GM18508 (cell line): ENCODE results near the gene PNLIPRP3.
"Not testable (repeated sequence)": the region's sequence is repeated elsewhere in the genome, so short reads cannot be mapped to it uniquely, and the experiment has no call there.

ENCODE experiments used
- ATAC-seq: cut with Tn5 transposase; IDR thresholded peaks from one replicate; pipeline ENCODE4 v1.9.1; 2021; ENCODE audit warnings: moderate number of reproducible peaks; ENCODE audit not compliant: insufficient read depth, unreplicated experiment

The PNLIPRP3 gene

DNA sequence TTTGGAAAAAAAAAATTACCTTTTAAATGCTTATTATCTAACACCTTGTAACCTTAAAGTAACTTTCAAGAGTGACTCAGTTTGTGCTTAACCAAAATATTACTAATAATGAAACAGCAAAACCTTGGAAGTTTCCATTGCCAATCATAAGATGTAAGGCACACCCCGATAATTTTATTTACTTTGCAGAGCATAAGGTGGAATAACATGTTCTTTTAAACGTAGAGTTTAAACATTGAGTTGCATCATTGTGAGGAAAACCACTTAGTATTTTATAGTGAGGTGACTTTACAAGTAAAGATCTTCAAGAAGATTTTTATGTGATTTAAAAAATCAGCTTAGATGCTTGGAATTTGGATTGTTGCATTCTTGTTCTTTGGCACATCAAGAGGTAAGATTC, at the start of gene PNLIPRP3:
Gene PNLIPRP3, plus strand, starts transcription at position 177 of the 400 bp plus-strand sequence. Its CDS starts 166 bp downstream, at position 343.
- no peak for ATAC-seq

DNA sequence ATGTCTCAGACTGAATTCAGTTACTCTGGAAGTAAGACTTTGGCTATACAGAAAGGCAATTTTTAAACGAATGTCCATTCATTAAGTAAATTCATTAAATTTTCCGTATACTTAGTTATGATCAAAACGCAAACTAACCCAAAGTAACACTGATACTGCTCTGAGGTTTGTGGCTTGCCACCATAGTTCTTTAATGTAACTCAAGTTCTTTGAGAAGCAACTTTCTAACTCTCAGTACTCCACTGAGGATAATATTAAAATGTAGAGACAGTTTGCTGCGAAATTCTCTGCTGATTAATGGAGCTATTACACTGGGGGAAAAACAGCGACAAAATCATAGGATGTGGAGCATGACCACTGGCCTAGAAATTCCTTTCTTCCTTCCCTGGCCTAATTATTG, 45.4 kb upstream of the PNLIPRP3 start:
- ATAC-seq = no peak

DNA sequence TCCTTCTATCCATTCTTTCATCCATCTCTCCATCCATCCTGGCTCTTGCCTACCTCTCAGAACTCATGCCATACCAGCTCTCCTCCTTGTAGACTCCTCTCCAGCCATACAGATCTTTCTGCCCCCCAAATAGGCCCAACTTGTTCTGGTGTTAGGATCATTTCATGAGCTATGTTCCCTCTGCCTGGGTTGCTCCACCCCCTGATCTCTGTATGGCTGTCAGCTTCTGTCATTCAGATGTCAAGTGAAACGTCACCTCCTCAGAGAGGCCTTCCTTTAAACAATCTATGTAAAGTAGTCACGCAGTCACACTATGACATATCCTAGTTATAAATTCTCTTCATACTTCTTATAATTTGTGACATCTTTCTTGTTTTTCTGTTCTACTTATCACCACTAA, 42.3 kb upstream of the PNLIPRP3 start:
- no peak for ATAC-seq

DNA sequence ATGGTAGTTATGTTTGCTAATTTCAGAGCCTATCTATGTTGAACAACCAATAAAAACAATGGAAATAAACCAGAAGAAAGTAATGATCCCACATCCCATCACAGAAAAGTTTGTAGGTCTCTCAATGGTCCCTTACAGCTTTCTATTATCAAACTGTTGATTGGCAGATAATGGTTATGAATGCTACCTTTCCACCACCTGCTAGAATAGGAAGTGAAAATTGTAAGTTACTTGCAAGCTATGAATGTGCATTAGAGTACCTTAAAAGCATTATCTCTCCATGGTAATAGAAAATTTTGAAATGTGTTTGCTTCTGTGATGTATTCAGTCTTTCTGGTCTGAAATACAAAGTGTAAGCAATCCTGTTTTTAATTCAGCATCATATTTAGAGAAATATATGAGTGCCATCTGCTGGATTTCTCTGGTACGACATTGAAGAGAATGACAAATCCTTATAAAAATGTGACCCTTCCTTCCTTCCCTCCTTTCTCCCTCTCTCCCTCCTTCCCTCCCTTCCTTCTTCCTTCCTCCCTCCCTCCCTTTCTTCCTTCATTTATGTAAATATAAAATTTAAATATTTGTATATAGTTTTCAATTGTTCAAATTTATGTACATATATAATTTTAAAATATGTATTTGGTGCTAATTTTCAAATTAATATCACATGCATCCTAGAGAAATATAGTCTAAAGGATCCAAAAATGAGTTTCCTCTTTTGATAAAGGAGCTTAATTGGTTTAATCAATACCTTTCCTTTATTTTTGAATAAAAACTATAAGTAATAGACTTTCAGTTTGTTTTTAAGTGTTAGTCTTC, 41.4 kb upstream of the PNLIPRP3 start:
- ATAC-seq = no peak

DNA sequence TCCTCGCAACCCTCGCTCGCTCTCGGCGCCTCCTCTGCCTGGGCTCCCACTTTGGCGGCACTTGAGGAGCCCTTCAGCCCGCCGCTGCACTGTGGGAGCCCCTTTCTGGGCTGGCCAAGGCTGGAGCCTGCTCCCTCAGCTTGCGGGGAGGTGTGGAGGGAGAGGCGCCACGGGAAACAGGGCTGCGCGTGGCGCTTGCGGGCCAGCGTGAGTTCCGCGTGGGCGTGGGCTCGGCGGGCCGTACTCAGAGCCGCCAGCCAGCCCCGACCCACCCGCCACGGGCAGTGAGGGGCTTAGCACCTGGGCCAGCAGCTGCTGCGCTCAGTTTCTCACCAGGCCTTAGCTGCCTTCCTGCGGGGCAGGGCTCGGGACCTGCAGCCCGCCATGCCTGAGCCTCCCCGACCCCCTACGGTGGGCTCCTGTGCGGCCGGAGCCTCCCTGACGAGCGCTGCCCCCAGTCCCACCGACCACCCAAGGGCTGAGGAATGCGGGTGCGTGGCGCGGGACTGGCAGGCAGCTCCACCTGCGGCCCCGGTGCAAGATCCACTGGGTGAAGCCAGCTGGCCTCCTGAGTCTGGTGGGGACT, 34.3 kb upstream of the PNLIPRP3 start:
- ATAC-seq = not testable (repeated sequence)

DNA sequence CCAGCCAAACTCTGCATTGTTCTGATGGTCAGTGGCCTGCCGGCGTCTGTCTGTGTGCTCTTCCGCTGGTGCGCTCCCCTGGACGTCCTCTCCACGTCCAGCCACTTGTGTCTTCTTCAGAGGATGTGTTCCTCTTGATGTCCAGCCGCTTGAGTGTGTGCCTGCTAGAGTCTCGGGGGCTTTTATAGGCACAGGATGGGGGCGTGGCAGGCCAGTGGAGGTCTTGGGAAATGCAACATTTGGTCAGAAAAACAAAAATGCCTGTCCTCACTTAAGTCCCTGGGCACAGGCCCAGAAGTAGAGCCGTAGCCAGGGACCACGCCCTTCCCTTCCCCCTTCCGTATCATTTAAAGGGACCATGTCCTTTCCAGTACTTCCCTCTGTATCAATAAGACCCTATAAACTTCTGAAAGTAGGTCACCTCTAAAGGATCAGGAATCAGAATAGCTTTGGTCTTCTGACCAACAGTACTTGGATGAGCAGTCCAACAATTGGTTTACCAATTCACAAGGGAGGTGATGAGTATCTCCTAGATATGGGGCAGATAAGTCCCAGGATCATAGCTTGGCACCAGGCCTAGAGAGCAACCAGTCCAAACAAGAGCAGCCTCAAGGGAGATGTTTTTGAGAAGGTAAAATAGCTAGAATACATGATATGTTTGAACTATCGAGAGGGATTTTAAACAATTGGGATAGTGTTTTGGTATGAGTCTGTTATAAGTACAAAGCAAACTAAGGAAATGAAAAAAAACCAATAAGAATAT, 32.2 kb upstream of the PNLIPRP3 start:
- no peak for ATAC-seq

DNA sequence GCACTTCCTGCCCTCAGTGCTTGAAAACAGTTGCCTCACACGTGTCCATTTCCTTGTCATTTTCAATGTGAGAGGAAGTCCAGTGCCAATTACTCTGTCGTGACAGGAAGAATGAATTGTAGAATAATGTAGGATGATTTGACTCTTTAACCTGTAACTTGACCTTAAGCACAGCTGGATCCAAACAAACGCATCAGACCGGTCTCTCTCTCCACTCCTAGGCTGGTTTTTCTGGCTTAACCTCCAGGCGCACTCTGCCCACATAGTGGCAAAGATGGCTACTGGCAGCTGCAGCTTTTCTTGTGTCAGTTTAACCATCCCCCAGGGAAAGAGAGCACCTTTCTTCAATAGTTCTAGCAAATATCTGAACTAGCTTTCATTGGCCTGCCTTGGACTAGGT, 29.4 kb upstream of the PNLIPRP3 start:
- no peak for ATAC-seq

DNA sequence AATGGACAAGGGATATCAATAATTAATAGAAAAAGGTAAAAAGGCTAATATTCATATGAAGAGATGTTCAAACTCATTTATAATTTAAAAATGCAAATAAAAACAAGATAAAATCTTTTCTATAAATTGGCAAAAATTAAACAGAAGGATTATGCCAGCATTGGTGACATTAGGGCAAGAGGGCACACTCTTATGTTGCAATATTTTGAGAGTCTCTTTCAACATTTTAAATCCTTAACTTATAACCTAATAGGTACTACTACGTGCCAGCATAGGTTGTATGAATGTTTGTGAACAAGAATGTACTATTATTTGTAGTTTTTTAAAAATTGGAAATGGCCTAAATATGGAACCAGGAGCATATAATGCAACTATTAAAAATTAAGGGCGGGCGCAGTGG, 24.8 kb upstream of the PNLIPRP3 start:
- ATAC-seq = no peak

DNA sequence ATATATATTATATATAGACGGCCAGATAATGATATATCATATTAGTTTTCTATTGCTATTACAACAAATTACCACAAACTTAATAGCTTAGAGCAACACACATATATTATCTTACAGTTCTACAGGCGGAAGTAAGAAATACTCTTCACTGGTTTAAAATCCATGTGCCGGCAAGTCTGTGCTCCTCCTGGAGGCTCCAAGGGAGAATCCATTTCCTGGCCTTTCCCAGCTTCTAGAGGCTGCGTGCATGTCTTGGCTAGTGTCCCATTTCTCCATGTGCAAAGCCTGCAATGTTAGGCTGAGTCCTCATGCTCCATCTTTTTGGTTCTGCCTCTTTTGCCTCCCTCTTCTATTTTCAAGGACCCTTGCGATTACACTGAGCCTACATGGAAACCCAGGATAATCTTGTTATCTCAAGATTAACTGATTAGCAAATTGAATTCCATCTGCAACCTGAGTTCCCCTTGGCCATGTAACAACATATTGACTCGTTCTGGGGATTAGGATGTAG, 23.9 kb upstream of the PNLIPRP3 start:
- ATAC-seq = no peak

DNA sequence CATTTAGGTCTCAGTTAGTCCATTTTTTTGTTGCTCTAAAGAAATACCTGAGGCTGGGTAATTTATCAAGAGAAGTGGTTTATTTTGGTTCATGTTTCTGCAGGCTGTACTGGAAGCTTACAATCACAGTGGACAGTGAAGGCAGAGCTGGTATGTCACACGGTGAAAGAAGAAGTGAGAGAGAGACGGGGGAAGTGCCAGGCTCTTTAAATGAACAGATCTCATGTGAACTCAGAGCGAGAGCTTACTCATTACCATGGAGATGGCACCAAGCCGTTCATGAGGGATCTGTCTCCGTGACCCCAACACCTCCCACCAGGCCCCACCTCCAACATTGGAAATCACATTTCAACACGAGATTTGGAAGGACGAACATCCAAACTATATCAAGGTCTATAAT, 18.9 kb upstream of the PNLIPRP3 start:
- ATAC-seq = no peak

DNA sequence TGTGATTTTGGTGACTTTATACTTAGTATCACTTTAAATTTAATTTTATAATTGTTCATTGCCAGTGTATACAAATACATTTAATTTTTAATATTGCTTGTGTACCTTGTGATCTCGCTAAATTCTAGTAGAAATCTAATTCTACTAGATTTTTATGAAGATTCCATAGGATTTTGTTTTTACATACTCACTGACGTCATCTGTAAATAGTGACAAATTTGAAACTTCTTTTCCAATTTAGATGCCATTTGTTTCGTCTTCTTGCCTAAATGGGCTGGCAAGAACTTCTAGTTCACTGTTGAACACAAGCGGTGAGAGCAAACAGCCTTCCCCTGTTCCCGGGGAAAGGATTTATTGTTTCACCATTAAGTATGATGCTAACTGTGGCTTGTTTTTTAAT, 17.3 kb upstream of the PNLIPRP3 start:
- ATAC-seq = no peak

DNA sequence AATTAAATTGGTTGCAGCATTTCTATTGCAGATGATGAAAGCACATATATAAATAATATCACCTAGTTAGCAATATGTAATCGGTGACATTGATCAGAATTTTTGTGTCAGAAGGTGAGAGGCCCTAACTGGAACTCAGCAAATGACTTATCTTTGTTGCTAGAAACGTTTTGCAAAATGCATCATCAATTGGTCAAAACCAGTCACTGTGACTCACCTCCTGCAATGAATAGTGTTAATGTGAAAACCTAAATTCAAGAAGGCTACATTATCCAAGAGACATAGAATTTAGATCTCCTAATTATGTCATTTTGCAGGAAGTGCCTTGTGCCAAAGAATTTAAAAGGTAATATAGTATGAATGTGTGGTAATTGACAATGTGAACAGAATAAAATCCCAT, 9.8 kb upstream of the PNLIPRP3 start:
- no peak for ATAC-seq

DNA sequence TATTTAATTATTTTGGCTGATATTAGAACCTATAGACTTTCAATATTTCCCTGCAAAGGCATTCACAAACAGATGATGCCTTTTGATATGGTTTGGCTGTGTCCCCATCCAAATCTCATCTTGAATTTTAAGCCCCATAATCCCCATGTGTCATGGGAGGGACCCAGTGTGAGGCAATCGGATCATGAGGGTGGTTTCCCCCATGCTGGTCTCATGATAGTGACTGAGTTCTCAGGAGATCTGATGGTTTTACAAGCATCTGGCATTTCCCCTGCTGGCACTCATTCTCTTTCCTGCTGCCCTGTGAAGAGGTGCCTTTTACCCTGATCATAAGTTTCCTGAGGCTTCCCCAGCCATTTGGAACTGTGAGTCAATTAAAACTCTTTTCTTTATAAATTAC, 9.3 kb upstream of the PNLIPRP3 start:
- ATAC-seq = no peak

DNA sequence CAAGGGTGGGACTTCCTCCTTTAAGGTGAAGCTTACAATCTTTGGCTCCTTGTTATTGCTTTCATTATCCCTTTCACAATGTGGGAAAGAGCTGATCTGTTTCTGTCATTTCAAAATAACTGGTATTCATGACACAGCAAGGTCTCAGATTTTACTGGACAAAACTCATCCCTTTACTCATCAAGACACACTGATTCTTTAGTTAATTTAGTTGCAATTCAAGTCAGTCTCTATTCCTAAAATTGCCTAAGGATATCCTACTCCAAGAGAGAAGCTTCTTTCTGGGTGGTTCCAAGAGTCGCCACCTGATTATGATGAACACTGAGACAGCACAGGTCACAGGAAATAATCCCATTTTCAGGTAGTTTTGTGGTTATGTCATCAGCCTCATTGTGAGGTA, 5.8 kb upstream of the PNLIPRP3 start:
- ATAC-seq = no peak

DNA sequence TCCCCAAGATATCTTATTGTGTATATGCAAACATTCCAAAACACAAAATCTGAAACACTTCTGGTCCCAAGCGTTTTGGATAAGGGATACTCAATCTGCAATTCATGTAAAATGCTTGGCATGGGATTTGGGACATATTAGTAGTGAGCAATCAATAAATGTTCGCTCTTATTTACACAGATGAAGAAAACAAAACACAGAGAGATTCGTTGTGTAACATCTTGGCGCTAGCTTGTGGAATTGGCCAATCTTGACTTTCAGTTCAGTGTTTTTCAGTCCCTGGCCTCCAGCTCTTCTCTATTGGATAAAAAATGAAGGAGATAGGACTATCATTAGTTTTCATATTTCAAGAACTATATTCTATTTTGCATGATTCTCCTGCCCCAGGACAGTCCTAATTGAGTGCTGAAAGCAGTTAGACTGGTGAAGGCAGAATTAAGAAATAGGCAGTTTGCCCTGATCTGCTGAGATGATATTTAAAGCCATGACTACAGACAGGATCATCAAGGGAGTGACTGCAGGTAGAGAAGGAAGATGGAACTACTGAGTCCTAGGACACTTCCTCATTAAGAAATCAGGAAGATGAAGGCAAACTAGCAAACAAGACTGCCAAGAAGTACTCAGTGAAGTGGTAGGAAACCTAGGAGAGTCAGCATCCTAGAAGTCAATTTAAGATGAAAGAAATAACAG, 1.8 kb downstream of the PNLIPRP3 start:
- ATAC-seq = no peak

DNA sequence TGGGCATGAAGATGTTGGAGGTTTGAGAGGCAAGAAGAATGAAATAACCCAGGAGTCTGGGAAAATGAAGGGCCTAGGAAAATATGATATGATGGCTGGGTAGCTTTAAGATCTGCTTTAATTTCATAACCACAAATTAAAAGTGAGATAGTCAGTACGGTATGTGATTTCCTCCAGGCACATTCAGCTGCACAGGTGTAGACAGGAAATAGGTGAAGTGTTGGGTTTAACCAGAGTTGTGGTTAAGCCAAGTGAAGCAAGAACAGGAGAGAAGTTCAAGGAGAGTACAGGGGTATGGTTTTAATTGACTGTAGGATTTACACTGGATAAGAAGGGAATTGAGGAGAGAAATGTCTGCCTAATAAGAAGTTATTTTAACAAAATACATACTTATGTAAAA, 2.6 kb downstream of the PNLIPRP3 start:
- no peak for ATAC-seq

DNA sequence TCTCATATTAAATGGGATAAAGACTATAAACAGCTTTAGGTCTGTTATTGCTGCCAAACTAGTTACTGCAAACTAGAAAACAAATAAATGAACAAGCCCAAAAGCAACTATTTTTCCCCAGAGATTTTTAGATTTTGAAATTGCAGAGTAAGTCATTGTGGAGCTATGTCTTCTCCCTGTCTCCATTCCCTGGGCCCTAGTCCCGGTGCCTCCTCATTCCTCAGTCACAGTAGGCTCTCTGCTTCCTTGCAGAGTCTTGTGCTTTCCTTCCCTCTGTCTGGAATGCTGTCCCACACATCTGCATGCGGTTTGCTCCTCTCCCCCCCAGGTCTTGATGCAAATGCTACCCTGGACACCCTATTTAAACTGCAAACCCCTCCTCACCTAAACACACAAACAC, 4.0 kb downstream of the PNLIPRP3 start:
- ATAC-seq = no peak

DNA sequence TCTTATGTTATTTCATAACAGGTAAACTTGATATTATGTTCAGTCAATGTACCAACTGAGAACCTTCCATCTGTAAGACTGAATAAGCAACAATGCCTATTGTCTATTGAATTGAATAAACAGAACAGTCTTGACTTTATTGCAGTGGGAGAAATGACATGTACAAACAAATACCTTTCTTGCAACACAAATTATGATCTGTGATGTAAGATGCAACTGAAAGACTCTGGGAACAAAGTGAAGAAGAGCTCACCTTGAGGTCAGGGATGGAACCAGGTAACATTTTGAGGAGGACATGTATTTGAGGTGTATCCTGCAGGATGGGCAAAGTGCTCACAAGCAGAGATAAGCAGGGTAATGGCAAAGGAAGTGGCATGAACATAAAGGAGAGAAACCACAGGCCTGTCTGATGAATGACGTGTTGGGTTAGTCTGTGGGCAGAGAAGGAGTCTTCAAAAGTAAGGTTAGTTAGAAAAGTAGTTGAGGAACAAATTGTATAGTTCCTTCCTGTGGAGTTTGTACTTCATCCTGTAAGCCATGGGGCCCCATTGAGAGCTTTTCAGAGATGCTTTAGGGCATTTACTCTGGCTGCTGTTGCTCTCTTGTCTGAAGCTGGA, 9.5 kb downstream of the PNLIPRP3 start:
- no peak for ATAC-seq

DNA sequence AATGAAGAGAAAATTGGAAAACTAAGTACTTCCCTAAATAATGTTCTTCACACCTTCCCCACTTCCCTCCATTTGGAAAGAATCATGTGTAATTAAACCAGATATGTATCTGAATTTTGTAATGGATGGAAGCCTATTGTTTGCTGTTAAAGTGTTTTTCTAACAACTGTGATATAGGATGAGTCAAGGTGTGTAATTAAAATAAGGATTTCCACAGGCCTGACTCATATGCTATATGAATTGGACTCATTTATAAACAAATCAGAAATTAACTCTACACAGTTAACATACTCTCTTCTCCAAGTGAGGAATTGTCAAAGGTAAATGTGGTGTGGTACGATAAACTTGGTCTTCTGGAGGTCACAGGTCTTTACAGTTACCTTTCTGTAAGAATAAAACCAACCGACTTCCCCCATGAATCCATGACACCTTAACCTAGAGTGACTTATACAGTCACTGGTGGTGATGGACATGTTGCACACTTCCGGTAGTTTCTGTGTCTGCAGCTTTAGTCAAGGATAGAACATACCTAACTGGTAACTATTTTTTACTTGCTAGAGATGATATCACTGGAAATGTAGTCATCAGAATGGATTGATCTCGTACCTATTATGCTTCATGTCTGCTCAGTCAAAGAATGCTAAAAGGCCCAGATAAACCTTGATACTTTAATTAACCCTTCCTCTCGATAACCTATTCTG, 12.8 kb downstream of the PNLIPRP3 start:
- no peak for ATAC-seq
